RWPE2 (cell line): ENCODE results near the gene NUDT21.
"Not testable (repeated sequence)": the region's sequence is repeated elsewhere in the genome, so short reads cannot be mapped to it uniquely, and the experiment has no call there.

Source experiments
- ATAC-seq: fragments of 200-7000 bp; cut with Tn5 transposase; 3 replicates; pipeline ENCODE4 v1.9.1; 2021; ENCODE audit warnings: low read depth
- DNase-seq: peaks from one replicate; pipeline ENCODE4 v3.0.0-alpha.2; 2020; ENCODE audit warnings: low spot score
- H3K27ac ChIP-seq: fragments of 450-650 bp; 2 replicates; pipeline ENCODE4 v1.5.1; 2017; ENCODE audit warnings: mild to moderate bottlenecking; ENCODE audit not compliant: poor library complexity, severe bottlenecking
- H3K27me3 ChIP-seq: fragments of 250-450 bp; sonication (Bioruptor Pico); 2 replicates; pipeline ENCODE4 v1.5.1; 2021; ENCODE audit warnings: mild to moderate bottlenecking, moderate library complexity; ENCODE audit not compliant: insufficient read depth, poor library complexity, severe bottlenecking
- H3K36me3 ChIP-seq: fragments of 250-450 bp; sonication (Bioruptor Pico); 2 replicates; pipeline ENCODE4 v1.5.1; 2020; ENCODE audit warnings: low read depth, mild to moderate bottlenecking, moderate library complexity
- H3K4me1 ChIP-seq: fragments of 250-450 bp; sonication (Bioruptor Pico); 2 replicates; pipeline ENCODE4 v1.5.1; 2021; ENCODE audit warnings: mild to moderate bottlenecking, moderate library complexity; ENCODE audit not compliant: insufficient read depth, poor library complexity, severe bottlenecking
- H3K4me3 ChIP-seq: fragments of 250-450 bp; sonication (Bioruptor Pico); 2 replicates; pipeline ENCODE4 v1.5.1; 2021; ENCODE audit warnings: mild to moderate bottlenecking, moderate library complexity; ENCODE audit not compliant: severe bottlenecking
- H3K9me3 ChIP-seq: fragments of 250-450 bp; sonication (Bioruptor Pico); 2 replicates; pipeline ENCODE4 v1.5.1; 2021; ENCODE audit warnings: mild to moderate bottlenecking, moderate library complexity; ENCODE audit not compliant: severe bottlenecking
- CTCF ChIP-seq: fragments of 450-650 bp; IDR thresholded peaks from one replicate; pipeline ENCODE4 v1.5.1; 2017; ENCODE audit warnings: mild to moderate bottlenecking, moderate library complexity; ENCODE audit not compliant: poor library complexity, severe bottlenecking

Gene NUDT21

GRCh38 chr16:56387396-56387795 lies 63.7 kb downstream of the NUDT21 start:
- ATAC-seq (no peak), DNase-seq (no peak)
- H3K9me3 ChIP-seq: no peaks in the 10 kb centered on the region
- H3K4me1 ChIP-seq: peaks cover 12% of the 10 kb centered on the region
- H3K27ac ChIP-seq: no peak overlapping the region
- H3K36me3 ChIP-seq: peaks cover 68% of the 10 kb centered on the region
- no peak for TF ChIP-seq CTCF
- H3K27me3 ChIP-seq: no peaks in the 10 kb centered on the region
- H3K4me3 ChIP-seq: no peak overlapping the region

GRCh38 chr16:56384074-56384721 lies 66.9 kb downstream of the NUDT21 start:
- TF ChIP-seq CTCF: no peak
- peaks cover 8% of the 10 kb centered on the region for H3K4me1 ChIP-seq
- no peaks in the 10 kb centered on the region for H3K27me3 ChIP-seq
- H3K36me3 ChIP-seq: peaks cover 72% of the 10 kb centered on the region
- no peak overlapping the region for H3K4me3 ChIP-seq
- ATAC-seq: no peak
- no peak for DNase-seq
- H3K27ac ChIP-seq: no peak overlapping the region
- H3K9me3 ChIP-seq: peaks cover 9% of the 10 kb centered on the region

DNA sequence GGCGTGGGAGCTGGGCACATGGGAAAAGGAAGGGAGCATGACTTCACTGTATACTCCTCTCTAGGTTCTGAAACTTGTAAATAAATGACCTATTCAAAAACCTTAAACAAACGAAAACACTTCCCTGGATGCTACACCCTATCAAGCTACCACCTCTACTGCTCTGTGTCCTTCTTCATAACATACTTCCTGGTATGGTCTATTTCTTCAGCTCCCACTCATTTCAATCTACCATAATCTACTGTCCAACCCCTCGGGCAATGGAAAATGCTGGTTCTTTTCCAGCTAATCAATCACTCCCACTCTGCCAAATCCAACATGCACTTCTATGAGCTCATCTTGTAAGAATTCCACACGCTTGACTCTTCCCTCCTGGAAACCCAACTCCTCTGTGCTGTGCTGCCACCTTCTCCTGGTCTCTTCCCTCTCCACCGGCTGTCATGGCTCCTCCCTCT lies 68.2 kb downstream of the NUDT21 start:
- H3K36me3 ChIP-seq: peaks cover 68% of the 10 kb centered on the region
- ATAC-seq: peak; percentile 97
- no peak for TF ChIP-seq CTCF
- no peak overlapping the region for H3K4me3 ChIP-seq
- H3K9me3 ChIP-seq: peaks cover 9% of the 10 kb centered on the region
- peak overlapping the region; percentile 35 for H3K27ac ChIP-seq
- peaks cover 8% of the 10 kb centered on the region for H3K4me1 ChIP-seq
- H3K27me3 ChIP-seq: no peaks in the 10 kb centered on the region
- DNase-seq: no peak

DNA sequence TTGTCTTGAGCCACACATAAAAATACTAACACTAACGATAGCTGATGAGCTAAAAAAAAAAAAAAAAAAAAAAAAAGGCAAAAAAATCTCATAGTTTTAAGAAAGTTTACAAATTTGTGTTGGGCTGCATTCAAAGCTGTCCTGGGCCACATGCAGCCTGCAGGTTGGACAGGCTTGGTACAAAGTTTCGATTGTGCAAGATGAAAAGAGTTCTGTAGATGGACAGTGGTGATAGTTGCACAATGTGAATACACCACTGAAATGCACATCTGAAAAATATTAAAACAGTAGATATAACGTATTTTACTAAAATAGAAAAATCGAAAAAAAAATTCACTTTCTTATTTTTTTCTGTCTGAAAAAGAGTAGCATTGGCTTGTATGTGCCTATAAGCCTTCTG lies 68.7 kb downstream of the NUDT21 start:
- no peak for TF ChIP-seq CTCF
- no peak overlapping the region for H3K4me3 ChIP-seq
- ATAC-seq (no peak), DNase-seq (no peak)
- H3K27me3 ChIP-seq: no peaks in the 10 kb centered on the region
- peaks cover 64% of the 10 kb centered on the region for H3K36me3 ChIP-seq
- peak overlapping the region; percentile 35 for H3K27ac ChIP-seq
- H3K9me3 ChIP-seq: peaks cover 9% of the 10 kb centered on the region
- peaks cover 8% of the 10 kb centered on the region for H3K4me1 ChIP-seq

GRCh38 chr16:56380778-56381485 lies 70.2 kb downstream of the NUDT21 start:
- Histone ChIP-seq H3K36me3 (peaks cover 58% of the 10 kb centered on the region), H3K4me1 (peaks cover 12% of the 10 kb centered on the region)
- H3K27me3 ChIP-seq, H3K27ac ChIP-seq, H3K4me3 ChIP-seq, H3K9me3 ChIP-seq, DNase-seq, ATAC-seq: not testable (repeated sequence)
